Stimulated activated CD8-positive, alpha-beta memory T cell treated with anti-CD3 and anti-CD28 coated beads, Interleukin-12 subunit alpha, Interleukin-12 subunit beta, amount 100 ng/mL, for 4 hours (primary cell): ENCODE data around the gene PRXL2B.

Experiments
- DNase-seq: peaks from one replicate; pipeline ENCODE4 v3.0.0-alpha.2; 2020; ENCODE audit warnings: low read depth

Gene PRXL2B

DNA sequence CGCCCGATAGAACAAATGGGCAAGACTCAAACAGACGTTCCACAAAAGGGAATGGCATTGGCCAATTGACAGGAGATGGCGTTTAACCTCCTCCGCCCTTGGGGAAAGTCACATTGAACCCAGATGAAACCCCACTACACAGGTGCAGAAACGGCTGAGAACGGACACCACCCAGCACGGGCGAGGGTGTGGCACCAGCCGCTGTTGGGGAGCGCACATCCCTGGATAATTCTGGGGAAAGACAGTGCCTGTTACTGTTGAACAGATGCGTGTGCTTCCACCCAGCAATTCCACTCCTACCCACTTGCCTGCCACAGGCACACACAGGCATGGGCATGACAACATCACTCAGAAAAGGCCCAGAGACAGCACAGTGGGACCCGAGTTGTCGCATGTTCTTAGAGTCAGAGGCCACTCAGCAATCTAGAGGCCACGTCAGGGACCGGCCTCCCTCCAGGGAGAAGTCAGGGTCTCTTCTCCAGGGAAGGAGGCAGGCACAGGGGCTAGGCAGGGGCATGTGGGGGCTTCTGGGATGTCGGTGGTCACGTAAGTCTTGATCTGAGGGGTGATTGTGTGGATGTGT is 15.2 kb downstream of the PRXL2B start:
- no peak for DNase-seq

DNA sequence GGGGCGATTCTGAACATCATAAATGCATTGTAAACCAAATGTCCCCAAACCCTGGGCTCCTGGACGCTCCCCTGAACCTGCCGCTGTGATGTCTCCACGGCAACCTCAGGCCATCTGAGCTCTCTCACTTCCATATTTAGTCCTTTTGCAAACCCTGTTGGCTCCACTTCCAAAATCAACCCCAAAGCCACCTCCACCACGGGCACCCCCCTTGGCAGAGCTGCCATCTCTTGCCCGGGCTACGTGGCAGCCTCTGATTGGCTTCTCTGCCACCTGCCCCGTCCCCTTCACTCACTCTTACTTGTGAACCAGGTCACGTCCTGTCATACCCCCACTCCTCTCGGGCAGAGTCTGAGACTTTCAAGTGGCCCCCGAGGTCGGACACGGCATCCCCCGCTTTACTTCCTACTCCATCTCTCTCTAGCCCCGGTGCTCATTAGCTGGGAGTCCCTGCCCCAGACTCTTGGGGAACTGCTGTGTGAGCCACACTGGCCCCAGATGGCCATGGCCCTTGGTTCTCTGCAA is 15.8 kb downstream of the PRXL2B start:
- no peak for DNase-seq

DNA sequence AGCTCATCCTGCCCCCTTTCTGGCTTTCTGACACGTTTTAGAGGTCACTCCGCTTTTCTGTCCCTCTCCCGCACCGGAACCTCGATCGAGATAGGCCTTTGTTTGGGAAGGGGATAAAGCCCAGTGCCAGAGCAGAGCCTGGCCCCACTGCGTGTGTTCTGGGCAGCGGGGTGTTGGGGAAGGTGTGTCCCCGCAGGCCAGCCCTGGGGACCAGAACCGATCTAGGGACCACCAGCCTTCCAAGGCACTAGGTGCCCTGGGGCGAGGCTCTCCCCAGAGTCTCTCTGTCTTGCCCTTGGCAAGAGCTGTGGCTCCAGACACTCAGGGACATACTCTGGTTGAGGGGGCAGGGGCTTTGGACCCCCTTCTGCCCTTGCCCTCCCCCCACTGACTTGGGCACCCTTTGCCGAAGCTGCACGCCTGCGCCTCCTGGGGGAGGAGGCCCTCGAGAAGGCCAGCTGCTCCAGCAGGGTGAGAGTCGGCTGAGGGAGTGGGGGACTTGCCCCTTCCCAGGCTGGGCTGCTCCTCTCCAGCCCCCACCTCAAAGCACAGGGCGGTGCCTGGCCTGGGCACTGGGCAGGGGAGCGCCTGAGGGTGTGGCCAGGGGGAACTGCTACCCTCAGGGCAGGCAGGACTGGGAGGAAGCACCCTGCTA is 16.4 kb downstream of the PRXL2B start:
- no peak for DNase-seq

DNA sequence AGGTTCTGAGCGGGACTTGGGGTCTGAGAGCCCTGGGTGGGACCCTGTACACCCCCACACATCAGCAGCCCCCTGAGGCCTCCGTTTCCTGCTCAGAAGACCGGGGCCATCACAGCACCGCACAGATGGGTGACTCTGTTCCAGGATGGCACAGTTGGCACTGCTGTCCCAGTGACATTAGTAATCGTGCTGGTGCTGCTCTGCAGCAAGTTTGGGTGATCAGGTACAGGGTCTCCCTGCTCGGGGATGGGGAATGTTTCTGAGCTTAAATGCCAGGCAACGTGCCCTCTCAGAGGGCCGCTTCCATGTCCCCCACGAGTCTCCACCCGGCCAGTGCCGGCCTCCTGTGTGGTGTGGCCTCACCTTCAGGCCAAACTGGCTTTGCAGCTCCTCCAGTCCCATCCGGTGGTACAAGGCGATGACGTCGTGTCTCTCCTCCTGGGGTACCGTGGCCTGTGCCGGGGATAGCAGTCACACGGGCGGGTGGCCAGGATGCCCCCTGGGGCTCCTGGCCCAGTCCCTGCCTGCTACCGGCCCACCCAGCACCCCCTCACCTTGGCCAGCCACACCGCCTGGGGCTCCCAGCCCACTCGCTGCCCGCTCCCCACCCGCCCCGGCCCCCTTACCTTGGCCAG is 17.1 kb downstream of the PRXL2B start:
- no peak for DNase-seq

DNA sequence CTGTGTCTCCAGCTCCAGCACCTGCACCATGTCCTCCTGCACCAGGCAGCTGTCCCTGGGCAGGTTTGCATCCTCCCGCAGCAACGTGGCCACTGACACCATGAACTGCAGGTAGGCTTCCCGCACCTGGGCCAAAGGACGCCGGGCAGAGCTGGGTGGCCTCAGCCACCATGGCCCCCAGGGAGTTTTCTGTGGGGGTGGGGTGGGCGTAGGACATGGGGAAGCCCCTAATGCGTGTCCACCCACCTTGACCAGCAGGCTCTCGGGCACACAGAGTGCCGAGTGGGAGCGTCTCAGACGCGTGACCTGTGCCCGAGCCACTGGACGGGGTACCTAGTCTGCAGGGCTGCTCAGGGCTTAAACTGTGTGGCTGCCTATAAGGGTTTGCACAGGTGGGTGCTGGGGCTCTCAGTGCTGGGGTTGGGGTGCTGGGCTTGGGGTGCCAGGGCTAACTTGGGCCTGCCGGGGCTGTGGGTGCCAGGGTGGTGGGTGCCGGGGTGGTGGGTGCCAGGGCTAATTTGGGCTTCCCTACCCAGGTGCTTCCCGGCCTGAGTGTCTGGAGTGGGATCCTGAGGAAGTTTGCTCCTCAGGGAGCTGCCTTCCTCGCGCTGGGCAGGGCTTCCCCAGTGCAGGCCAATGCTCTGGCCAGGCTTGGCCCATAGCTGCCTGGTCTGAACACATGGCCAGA is 17.7 kb downstream of the PRXL2B start:
- DNase-seq = no peak

DNA sequence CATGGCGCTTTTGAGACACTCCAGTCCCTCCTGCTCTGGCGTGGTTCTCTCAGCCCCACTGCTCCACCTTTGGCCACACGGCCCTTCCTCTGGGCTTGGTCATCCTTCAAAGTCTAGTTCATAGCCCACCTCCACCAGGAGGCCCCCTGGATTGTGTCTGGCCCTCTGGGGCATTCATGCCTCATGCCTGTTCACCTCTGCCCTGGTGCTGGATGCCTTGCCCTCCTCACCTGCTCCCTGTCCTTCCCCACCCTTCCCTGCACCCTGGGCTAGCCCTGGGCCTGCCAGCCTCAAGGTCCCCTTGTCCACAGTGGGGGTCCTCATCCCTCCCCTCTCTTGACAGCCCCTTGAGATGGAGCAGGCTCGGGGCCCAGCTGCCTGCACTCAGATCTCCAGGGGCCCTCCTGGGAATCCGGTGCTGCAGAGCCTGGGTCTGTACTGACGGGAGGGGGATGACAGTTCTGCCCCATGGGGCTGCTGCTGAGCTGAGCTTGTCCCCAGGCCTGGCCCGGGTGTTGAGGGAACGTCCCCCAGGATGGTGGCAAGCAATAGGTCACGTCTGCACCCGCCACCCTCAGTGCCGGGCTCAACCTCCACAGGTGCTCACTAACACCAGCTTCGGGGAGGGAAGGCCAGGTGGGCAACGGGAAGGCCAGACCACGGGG is 18.4 kb downstream of the PRXL2B start:
- no peak for DNase-seq

DNA sequence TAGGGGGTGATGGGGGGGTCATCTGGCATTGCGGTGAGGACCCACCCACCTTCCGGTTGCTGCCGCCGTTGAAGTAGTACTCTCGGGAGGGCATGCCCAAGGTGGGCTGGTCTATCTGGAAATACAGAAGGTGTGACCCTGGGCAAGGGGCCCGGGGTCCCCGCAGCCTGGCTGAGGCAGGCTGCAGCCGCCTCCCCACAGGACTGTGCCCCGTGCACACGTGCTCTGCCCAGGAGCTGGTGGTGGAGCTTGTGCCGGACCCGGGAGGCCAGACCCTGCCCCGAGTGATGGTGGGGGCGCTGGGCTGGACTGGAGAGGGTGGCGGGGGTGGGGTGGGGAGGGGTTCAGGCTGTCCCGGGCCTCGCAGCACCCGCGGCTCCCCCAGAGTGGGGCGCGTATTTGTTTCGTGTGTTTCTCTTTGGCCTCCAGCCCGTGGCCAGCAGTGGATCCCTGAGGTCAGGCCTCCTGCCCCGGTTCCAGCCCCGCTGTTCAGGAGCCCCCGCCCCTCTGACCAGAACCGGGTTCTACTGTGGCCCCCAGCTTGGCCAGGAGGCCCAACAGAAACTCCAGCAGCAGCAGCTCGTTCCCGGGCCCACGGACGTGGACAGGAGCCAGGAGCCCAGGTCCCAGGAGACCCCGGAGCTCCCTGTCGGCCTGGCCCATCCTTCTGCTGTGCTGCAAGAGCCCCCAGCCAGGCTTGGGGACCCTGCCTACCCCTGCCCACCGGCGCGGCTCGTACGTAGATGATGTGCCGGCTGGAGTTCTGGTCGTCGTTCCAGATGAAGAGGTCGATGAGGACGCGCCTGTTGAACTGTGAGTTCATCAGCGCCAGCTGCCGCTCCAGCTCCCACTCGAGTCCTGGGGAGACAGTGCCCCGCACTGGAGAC is 19.2 kb downstream of the PRXL2B start:
- DNase-seq = no peak

DNA sequence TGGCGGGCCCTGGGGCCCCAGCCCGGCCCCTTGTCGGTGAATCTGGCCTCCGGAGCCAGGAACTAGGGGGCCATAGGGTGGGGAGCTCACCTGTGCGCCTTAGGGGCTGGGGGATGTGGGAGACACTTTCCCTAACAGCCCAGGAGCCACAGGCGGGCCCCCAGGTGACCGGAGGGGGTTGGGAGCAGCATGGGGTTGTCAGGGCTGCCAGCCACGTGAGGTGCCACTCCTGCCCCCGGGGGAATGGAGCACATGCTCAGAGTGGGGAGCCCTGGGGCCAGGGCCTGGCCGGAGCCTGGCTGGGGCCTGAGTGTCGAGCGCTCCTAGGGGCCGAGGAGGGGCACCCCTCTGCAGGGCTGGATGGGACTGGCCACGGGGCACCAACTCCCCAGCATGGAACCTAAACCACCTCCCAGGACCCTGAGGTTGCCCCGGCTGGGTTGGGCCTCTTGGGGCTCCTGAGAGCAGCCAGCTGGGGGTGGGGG is 19.9 kb downstream of the PRXL2B start:
- no peak for DNase-seq

DNA sequence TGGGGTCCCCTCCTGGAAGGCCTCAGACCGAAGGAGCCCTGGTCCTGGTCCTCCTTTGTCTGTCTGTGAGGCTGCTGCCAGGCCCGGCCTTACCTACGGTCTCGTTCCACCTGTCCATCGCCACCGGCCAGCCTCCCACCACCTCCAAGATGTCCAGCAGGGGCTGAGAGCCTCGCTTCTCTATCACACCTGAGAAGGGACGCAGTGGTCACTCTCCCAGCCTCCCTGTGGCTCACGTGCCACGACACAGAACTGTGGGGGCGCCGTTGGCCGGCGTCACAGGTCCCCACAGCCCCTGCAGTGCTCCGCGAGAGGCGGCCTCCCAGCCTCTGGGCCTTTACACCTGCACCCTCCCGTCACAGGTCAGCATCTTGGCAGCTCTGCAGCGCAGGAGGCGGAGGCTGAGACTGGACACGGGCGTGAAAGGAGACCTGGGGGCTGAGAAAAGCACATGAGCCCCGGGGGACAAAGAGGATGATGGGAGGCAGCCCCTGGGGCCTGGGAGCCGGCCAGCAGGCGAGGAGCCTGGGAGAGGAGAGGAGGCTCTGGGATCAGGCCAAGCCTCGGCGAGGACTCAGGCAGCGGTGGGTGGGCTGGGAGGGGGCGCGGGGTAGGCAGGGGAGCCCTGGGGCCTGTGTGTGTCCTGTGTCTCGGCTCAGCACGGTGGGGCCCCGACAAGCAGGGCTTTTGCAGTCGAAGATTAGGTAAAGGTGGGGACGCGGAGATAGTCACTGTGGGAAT is 20.5 kb downstream of the PRXL2B start:
- no peak for DNase-seq

DNA sequence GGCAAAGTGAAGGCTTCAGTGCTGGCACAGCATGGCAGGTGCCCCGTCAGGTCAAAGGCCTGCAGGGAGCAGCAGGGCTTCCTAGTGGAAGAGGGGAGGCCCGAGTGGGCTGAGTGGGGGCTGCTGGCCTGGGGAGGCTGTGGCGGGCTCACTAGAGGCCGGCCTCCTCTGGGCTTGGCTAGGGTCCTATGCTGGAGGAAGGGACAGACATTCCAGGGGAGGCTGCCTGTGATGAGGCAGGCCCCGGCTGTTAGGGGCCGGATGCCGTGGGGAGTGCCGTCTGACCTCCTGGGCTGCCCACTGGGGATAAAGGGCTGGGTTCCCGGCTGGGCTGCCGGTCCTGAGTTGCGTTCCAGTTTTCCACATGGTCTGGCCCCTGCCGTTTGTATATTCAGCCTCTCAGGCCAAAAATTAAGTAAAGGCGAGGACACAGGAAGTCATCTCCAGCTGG is 21.1 kb downstream of the PRXL2B start:
- no peak for DNase-seq

DNA sequence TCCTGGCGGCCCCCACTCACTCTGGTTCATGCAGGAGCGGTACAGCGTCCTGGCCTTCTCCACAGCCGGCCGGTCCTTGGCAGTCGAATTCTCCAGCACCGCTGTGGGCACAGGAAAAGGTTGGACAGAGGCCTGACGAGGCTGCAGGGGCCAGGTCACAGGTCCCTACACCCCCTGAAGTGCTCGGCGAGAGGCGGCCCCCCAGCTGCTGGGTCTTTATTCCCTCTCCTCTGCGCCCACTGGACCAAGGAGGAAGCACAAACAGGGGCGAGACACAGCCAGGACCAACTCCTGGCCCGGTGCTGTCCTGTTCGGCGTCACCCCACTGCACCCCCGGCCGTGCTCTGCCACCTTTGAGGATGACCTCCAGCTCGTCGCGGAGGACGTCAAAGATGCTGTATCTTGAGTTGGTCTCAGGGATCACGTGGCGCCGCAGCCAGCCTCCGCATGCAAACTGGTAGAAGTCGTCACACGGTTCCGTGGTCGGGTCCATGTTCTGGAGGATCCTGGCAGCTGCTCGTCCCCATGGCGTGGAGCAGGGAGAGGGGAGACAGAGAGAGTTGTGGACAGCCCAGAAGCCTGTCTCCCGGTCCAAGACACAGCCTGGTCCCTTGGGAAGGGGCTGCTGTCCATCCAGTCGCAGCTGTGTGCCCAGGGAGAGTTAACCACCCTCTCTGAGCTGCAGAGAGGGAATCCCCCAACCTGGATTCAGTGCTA is 22.9 kb downstream of the PRXL2B start:
- DNase-seq = no peak

DNA sequence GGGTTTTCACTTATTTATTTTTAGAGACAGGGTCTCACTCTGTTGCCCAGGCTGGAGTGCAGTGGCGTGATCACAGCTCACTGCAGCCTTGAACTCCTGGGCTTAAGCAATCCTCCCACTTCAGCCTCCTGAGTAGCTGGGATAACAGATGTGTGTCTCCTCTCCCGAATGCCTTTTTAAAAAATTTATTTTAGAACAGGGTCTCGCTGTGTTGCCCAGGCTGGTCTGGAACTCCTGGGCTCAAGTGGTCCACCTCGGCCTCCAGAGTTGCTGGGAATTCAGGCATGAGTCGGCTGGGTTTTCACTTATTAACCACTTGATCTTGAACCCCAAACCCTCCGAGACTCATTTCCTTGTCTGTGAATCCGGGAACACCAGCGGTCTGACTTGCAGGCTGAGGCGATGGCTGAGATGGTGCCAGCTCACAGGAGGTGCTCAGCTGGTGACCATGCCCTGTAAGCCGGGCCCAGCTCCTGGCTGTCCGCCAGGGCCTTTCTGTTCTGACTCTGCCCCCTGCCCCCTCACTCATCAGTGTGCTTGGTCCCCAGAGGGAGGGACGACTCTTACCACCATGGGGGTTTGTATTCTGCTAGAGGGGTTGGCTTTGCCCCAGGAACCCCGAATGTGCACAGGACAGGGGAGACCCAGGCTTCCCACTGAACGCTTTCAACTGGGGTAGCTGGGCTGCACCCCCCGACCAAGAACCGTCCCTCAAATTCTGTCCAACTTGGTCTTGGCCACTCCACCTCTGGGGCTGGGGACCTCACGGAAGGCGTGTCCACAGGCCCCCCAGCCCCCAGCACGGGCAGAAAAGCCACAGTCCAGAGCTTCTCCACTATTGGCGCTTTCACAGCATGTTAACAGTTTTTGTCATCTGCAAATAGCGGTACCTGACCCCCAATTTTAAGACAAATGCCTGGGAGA is 23.7 kb downstream of the PRXL2B start:
- DNase-seq = no peak

DNA sequence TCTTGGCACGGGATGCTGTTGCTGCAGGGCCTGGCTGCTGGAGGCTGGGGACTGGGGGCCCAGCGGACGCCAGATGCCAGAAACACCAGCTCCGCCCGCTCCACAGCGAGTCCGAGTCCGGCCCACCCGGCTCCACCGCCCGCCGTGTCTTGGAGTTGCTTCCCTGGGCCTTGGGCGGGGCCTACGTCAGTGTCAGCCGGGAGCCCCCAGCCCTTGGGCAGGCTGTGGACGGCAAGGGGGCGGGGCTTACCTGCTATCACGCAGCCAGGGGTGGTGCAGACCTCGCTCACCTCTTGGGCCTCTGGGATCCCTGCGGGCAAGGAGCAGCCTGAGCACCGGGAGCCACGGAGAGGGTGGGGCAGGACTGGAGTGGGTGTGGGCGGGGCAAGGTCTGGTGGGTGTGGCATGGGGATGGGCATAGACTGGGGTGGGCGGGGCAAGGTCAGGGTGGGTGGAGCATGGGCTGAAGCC is 24.5 kb downstream of the PRXL2B start:
- DNase-seq = no peak

DNA sequence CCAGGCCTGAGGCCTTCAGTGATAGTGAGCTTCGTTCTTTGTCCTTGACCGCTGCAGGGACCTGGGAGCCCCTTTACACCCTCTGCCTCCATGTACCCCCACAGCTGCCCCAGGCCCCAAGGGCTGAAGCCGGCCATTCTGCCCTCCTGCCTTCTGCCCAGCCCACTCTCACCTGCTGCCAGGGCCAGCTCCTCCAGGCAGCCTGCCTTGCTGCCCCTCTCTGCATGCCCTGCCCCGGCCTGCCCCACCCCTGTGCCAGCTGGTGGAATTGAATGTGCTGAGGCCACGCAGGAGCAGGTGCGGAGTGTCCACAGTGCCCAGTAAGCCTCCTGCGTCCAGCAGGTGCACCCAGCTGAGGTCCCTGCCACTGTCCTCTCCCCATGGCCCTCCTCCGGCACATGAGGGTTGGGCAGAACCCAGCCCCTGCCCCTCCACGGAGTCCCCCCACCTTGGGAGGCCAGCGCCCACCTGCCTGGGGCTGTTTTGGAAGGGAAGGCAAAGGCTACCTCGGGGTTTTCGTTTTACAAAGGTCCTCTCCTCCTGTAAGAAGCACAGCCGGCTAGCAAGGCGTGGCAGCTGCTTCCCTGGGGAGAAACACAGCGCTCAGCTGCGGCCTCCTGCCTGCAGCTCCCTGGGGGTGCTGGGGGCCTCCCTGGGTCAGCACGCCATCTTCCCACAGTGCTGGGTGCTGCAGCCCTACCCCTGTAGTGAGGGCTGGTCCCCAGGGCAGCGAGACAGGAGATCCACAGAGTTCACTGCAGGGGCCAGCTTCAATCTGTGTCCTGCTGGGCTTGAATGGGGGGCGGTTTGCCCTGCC is 25.3 kb downstream of the PRXL2B start:
- no peak for DNase-seq

DNA sequence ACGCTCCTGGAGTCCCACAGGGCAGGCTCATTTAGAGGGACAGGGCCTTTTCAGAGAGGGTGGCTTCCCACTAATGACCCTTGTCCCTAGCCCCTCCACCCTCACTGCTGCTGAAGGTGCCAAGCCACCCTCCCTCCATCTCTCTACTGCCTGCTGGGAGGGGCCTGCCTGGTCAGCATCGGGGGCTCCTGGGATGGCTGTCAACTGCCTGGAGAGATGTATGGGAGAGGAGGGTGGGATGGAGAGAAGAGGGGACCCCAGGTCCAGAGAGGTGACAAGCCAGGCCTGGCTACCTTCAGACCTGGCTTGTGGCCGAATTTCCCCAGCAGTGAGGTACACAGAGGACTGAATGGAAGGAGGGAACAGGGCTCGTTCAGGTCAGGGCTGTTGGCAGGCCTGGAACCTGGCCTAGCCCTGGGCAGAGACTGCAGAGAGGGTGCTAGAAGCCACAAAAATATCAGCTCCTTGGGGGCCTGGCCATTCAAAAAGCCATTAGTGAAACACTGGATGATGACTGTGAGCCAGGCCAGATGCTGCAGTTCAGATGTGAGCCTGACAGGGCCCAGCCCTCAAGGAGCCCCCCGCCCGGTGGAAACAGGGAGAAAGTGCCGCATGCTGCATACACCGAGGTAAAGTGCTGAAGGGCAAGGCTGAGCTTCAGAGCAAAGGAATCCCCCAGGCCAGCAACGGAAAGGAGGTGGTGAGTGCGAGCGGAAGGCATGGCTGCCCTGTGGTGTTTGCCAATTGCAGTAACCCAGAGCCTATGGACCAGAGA is 26.2 kb downstream of the PRXL2B start:
- no peak for DNase-seq

DNA sequence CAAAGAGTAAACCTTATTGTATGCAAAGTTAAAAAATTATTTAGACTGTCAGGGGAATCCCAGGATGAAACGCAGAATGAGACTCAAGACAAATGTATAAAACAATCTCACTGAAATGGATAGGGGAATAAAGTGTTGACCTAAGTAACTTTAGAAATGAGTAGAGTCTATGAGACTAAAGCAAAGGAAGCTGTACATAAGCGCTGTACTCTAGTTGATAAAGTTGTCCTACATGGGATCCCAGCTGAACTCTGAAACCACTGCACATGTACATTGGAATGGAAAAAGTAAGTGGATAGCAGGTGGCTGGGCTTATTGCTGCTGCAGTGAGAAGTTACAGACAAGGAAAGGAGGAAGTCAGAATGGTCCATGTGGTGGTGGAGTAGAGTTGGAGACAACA is 27.6 kb downstream of the PRXL2B start:
- DNase-seq = no peak

DNA sequence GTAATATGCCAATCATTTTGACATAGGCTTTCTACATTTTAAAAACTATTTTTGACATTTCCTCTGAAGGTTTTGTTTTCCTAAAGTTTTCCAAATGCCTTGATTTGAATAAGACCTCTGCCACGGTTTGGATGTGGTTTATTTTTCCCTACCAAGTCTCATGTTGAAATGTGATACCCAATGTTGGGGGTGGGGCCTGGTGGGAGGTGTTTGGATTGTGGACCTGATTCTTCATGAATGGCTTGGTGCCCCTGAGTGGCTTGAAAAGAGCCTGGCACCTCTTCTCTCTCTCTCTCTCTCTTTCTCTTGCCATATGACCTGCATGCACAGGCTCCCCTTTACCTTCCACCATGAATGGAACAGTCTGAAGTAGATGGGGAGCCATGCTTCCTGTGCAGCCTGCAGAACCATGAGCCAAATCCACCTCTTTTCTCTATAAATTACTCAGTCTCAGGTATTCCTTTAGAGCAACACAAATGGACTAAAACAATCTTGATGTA is 31.4 kb downstream of the PRXL2B start:
- DNase-seq = no peak
